Measurements from ENCODE around the gene SMIM27. TPM values are rescaled to one million over a fixed set of nuclear protein-coding genes. Genes with fewer than 3 reads are reported as not detected.
A peak's percentile ranks its signal among the peaks of the same experiment; 100 is the strongest.

The SMIM27 gene
- total and polyA plus RNA-seq, 3 donors from 2014 or later = 24.8 to 58.6 (median 43.3) TPM

- H3K4me1 ChIP-seq = peaks cover 20% of the 10 kb centered on the region
- H3K36me3 ChIP-seq (ENCODE audit: low read depth, missing control alignments) = peaks cover 3% of the 10 kb centered on the region
- H3K27ac ChIP-seq = peak overlapping the region; percentile 93 to 98
- peak; percentile 68 for DNase-seq
- WGBS, 2 donors = 0 to 1% methylated on average over 36 of the region's 36 CpGs
- intact Hi-C loops (cut with DNase I; ENCODE audit: low total_unique reads) = no loop called here
- no peaks in the 10 kb centered on the region for H3K27me3 ChIP-seq
- peak overlapping the region; percentile 73 to 95 for H3K4me3 ChIP-seq
- H3K9me3 ChIP-seq = no peaks in the 10 kb centered on the region
- TF ChIP-seq CTCF (IDR thresholded peaks at IDR 0.05) (peak in 1 of 3 experiments; percentile 0), POLR2A (IDR thresholded peaks at IDR 0.05) (no peak)
Measured at GRCh38 chr9:32551276-32552051, 663 bp upstream of the SMIM27 start.

GRCh38 chr9:32554107-32554506 lies 2.0 kb downstream of the SMIM27 start:
- WGBS, 2 donors = 70 to 77% methylated on average over 2 of the region's 2 CpGs
- Histone ChIP-seq H3K27ac (no peak overlapping the region), H3K4me3 (no peak overlapping the region), H3K4me1 (peaks cover 20% of the 10 kb centered on the region), H3K27me3 (no peaks in the 10 kb centered on the region), H3K36me3 (ENCODE audit: low read depth, missing control alignments) (no peaks in the 10 kb centered on the region), H3K9me3 (no peaks in the 10 kb centered on the region)
- TF ChIP-seq POLR2A (IDR thresholded peaks at IDR 0.05) = no peak
- intact Hi-C loops (cut with DNase I; ENCODE audit: low total_unique reads) = no loop called here
- no peak for DNase-seq

GRCh38 chr9:32554591-32554990 lies 2.5 kb downstream of the SMIM27 start:
- Histone ChIP-seq H3K27ac (no peak overlapping the region), H3K4me1 (peaks cover 19% of the 10 kb centered on the region), H3K36me3 (ENCODE audit: low read depth, missing control alignments) (no peaks in the 10 kb centered on the region), H3K27me3 (no peaks in the 10 kb centered on the region), H3K9me3 (no peaks in the 10 kb centered on the region), H3K4me3 (no peak overlapping the region)
- DNase-seq = no peak
- intact Hi-C loops (cut with DNase I; ENCODE audit: low total_unique reads) = no loop called here
- TF ChIP-seq POLR2A (IDR thresholded peaks at IDR 0.05) = no peak
- no peak for TF ChIP-seq CTCF (IDR thresholded peaks at IDR 0.05)

- peak overlapping the region in 1 of 2 donors; percentile 15 for H3K27ac ChIP-seq
- no peak for DNase-seq
- no peaks in the 10 kb centered on the region for H3K9me3 ChIP-seq
- peaks cover 6% of the 10 kb centered on the region for H3K4me1 ChIP-seq
- H3K4me3 ChIP-seq = no peak overlapping the region
- no peaks in the 10 kb centered on the region for H3K27me3 ChIP-seq
- no peaks in the 10 kb centered on the region for H3K36me3 ChIP-seq (ENCODE audit: low read depth, missing control alignments)
- WGBS, 2 donors = 38 to 44% methylated on average over 3 of the region's 3 CpGs
- intact Hi-C loops (cut with DNase I; ENCODE audit: low total_unique reads) = no loop called here
- TF ChIP-seq POLR2A (IDR thresholded peaks at IDR 0.05) (no peak), CTCF (IDR thresholded peaks at IDR 0.05) (no peak)
Measured at GRCh38 chr9:32558408-32558934, 6.3 kb downstream of the SMIM27 start.

GRCh38 chr9:32565967-32566366 lies 13.8 kb downstream of the SMIM27 start:
- 94 to 98% methylated on average over 6 of the region's 6 CpGs for WGBS, 2 donors
- H3K4me3 ChIP-seq = no peak overlapping the region
- no peak overlapping the region for H3K27ac ChIP-seq
- TF ChIP-seq POLR2A (IDR thresholded peaks at IDR 0.05) (no peak), CTCF (IDR thresholded peaks at IDR 0.05) (no peak)
- H3K9me3 ChIP-seq = no peaks in the 10 kb centered on the region
- DNase-seq = no peak
- H3K36me3 ChIP-seq (ENCODE audit: low read depth, missing control alignments) = no peaks in the 10 kb centered on the region
- peaks cover under 1% of the 10 kb centered on the region for H3K4me1 ChIP-seq
- intact Hi-C loops (cut with DNase I; ENCODE audit: low total_unique reads) = no loop called here
- H3K27me3 ChIP-seq = no peaks in the 10 kb centered on the region
